Activated T-cell treated with anti-CD3 and anti-CD28 coated beads for 1 hour (primary cell): ENCODE measurements around the gene WFDC12.

Experiments
- DNase-seq: peaks from one replicate; pipeline ENCODE4 v3.0.0-alpha.2; 2020; ENCODE audit warnings: low read depth

The WFDC12 gene

DNA sequence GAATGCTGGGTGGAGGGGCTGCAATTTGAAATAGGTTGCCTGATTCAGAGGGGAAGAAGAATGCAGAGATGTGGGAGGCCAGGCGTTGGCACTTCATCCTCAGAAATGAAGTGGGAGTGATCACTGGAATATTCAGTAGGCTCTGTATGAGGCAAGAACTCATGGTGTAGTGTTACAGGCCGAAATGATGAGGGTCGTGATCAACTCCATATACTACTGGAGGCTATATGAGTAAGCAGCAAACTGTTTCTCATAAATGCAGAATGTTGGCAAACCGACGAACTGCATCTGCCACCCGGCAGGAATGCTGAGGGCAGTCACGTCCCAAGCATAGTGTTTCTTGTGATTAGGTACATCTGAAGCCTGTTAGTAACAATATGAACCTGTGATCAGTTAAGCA, 36.0 kb downstream of the WFDC12 start:
- no peak for DNase-seq

DNA sequence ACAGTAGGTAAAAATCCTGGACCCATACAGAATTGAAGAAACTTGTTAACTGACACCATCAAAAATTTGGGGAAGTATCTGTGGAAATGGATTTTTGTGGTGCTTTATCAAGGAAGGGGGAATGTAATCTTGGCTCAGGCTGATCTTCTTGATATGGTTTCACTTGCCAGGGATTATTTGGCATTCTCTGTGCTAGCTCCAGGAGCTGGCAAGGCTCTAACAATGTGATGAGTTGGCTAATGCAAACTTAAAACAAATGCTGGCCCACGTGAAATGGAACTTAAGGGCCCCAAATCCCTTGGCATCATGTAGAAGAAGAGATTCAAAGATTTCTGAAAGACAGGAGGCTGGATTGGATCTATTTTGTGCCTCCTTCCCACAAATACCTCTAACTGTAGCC, 36.5 kb downstream of the WFDC12 start:
- DNase-seq = no peak

DNA sequence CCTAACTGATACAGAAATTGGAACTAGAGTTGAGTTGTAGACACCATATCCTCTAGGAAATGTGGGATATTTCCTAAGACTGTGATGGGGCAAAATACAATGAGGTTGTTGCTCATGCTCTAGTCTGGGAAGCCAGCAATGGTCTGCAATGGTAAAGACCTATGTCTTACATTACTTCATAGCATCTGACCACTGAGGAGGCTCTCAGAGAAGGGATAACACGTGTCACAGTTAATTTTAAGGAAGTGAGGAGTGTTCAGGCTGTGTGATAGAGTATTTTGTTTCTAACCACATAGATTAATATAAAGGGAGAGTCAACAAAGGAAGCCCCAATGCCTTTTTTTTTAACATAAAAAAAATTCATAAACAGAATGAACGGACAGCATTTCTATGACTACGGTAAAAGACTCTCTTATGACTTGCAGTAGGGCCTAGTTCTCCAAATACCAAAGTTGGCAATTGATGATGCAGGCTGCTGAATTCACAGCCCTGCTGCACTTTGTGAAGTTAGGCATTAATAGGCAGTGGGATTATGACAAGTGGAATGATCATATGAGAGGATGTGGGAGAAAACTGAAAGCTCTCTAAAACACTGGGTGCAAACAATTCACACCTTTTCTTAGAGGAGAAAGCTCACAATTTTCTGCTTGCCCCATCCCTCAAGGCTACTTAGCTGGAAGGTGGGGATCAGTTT, 37.0 kb downstream of the WFDC12 start:
- DNase-seq = no peak

DNA sequence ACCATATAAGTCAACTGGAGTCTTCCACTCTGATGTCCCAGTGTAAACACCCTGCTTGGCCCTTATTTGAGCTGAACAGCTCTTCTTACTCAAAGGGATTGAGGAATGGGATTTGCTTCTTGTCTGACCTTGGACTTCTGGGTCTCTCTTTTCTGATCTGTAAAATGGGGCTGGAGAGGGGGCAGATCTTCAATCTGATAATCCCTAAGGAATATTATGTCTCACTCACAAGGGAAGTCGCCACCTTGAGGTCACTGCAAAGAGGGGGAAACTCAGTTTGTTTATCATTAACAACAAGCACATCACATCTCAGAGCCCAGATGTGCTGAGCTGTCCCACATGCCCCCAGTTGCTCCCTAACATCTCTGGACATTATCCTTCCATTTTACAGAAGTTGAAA, 38.4 kb downstream of the WFDC12 start:
- DNase-seq = no peak

DNA sequence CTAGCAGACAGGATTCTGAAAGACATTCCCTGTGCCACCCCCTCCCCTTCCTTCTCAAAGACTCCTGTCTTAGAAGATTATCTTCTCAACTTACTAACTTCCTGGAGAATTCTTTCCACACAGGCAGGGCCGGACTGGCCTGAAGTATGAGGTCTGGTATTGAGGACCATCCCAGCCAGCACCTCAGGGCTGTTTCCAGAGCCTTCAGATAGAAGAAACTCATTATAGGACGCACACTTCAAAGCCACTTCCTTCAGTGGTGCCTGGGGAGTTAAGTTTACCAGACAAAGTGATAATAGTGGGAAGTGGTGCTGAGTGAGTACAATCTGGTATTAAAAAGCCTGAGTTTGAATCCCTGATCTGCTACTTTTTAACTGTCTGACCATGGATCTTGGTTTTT, 39.0 kb downstream of the WFDC12 start:
- DNase-seq = no peak

DNA sequence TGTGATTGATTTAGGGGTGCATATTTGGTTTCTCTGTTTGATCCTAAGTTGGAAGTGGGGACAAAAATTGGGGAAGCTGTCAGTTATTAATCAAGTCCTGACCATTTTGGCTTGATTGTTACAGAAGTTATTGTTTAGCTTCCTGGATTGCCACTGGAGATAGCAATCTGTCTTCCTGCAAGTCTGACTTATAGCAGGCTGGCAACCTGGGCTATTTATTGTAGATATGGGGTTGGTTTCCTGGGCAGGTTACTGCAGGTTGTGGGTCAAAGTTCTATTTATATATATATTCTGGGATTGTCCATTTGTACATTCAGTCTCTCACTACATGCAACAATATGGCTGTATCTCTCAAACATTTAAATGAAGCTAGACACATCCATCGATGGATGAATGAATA, 41.1 kb downstream of the WFDC12 start:
- no peak for DNase-seq

DNA sequence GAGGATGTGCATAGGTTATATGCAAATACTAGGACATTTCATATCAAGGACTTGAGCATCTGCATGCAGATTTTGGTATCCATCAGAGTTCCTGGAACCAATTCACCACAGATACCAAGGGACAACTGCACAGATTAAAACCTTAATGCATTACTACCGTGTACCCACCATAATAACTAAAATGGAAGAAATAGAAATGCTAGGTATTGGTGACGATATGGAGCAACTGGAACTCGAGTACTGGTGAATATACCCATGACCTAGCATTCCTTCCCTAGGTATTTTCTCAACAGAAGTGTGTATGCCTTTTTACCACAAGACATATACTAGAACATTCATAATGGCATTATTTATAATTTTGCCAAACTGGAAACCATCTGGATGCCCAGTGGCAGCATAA, 41.8 kb downstream of the WFDC12 start:
- no peak for DNase-seq

DNA sequence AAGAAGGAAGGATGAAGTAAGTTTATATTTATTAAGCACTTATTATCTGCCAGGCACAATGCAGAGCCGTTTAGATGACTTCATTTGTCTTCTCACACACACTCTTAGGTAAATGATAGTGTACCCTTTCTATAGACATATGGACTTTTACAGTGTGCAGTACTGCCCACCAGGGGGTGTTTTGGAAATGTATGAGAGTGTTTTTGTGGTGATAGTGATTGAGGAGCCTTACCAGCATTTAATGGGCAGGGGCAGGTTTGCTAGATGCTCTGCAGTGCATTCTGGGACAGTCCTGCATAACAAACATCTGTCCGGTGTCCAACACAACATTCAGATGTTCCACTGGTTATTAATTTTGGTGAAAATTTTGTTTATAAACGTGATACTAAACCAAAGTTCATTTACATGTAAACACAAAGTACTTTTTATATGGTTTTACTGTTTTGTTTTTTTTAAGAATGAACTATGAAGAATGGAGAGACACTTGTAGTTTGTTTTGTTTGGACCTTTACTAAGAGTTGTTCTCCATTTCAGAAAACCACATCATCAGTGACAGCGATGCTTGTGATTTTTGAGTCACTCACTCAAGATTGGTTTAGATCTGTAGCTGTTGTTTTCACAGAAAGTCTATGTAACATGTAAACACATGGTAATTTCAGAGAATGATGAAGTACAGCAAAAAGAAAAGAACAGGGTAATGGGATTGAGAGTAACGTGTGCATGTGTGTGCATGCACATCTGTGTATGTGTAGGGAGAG, 43.2 kb downstream of the WFDC12 start:
- no peak for DNase-seq

DNA sequence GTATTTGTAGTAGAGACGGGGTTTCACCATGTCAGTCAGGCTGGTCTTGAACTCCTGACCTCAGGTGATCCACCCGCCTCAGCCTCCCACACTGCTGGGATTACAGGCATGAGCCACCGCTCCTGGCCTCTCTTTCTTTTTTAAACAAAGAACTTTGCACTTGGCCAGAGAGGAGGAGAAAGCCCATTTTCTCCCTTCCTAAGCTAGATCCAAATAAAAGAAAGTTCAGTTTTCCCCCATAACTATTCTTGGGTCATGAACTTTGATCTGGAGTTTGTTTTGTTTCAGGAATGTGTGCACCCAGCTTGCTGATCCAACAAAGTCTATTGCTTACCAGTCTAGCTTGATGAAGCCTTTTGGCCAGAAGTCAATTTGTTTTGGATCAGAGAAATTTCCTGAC, 46.7 kb downstream of the WFDC12 start:
- DNase-seq = no peak
